Brain microvascular endothelial cell (primary cell): Measurements from ENCODE around the gene GAS2L3.

Source experiments
- DNase-seq: peaks from one replicate; pipeline ENCODE4 v3.0.0-alpha.2; 2020
- H3K27ac ChIP-seq: fragments of 250-450 bp; sonication (Bioruptor Pico); 2 replicates; pipeline ENCODE4 v1.5.1; 2020; ENCODE audit warnings: mild to moderate bottlenecking, moderate library complexity
- H3K27me3 ChIP-seq: fragments of 250-450 bp; sonication (Bioruptor Pico); replicated peaks from 2 replicates; pipeline ENCODE4 v1.5.1; 2020; ENCODE audit warnings: mild to moderate bottlenecking
- H3K36me3 ChIP-seq: fragments of 250-450 bp; sonication (Bioruptor Pico); replicated peaks from 2 replicates; pipeline ENCODE4 v1.5.1; 2020; ENCODE audit warnings: mild to moderate bottlenecking
- H3K4me3 ChIP-seq: 2 replicates; pipeline ENCODE4 v1.5.1; 2011; ENCODE audit warnings: low read depth, mild to moderate bottlenecking, control low read depth, low read length, moderate library complexity
- in situ Hi-C: cut with HindIII; loops from 2 replicates; pipeline ENCODE4 v1.10.0; 2017; ENCODE audit warnings: low sequenced_read_pairs, low pct_ligation_motif_present
- TF ChIP-seq, protein P1 (sequence below): IDR thresholded peaks from 2 replicates; pipeline ENCODE4 v1.5.1; 2011; ENCODE audit warnings: low read depth, mild to moderate bottlenecking, moderate library complexity, low read length, control low read depth, inconsistent platforms; ENCODE audit errors: missing control alignments

The GAS2L3 gene

DNA sequence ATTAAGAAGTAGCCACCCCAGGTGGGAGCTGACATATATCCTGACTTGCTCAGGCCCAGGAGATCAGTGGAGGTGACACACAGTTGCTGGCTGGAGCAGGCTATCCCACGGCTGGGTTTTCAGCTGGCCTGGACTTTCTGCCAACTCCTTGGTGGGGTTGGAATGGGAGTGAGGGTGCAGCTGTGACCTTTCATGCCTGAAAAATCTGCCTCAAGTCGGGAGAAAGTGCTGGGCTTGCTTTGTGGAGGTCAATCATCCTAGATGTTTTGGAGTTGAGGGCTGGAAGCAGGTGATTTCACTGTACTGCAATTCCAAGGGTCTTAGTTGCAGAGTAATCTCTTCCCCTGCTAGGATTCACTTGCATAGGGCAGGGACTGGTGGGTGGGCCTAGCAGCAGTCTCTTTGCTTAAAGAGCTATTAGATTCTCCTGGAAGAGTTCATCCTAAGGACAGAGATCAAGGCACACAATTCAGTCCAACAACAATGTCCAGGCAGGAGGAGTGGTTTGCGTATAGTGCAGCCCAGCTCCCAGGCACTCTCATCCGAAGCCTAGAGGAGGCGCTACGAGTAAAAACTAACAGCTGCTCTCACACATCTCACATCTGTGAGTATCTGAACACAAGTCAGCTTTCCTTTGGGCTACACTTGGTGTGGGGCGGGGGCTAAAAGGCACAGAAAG, 98.1 kb downstream of the GAS2L3 start:
- Histone ChIP-seq H3K36me3 (no peaks in the 10 kb centered on the region), H3K27me3 (peaks cover 4% of the 10 kb centered on the region), H3K4me3 (no peak overlapping the region), H3K27ac (no peak overlapping the region)
- no peak for DNase-seq
- in situ Hi-C loops, result no loop called here
- TF ChIP-seq, protein P1, sequence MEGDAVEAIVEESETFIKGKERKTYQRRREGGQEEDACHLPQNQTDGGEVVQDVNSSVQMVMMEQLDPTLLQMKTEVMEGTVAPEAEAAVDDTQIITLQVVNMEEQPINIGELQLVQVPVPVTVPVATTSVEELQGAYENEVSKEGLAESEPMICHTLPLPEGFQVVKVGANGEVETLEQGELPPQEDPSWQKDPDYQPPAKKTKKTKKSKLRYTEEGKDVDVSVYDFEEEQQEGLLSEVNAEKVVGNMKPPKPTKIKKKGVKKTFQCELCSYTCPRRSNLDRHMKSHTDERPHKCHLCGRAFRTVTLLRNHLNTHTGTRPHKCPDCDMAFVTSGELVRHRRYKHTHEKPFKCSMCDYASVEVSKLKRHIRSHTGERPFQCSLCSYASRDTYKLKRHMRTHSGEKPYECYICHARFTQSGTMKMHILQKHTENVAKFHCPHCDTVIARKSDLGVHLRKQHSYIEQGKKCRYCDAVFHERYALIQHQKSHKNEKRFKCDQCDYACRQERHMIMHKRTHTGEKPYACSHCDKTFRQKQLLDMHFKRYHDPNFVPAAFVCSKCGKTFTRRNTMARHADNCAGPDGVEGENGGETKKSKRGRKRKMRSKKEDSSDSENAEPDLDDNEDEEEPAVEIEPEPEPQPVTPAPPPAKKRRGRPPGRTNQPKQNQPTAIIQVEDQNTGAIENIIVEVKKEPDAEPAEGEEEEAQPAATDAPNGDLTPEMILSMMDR, result no peak

DNA sequence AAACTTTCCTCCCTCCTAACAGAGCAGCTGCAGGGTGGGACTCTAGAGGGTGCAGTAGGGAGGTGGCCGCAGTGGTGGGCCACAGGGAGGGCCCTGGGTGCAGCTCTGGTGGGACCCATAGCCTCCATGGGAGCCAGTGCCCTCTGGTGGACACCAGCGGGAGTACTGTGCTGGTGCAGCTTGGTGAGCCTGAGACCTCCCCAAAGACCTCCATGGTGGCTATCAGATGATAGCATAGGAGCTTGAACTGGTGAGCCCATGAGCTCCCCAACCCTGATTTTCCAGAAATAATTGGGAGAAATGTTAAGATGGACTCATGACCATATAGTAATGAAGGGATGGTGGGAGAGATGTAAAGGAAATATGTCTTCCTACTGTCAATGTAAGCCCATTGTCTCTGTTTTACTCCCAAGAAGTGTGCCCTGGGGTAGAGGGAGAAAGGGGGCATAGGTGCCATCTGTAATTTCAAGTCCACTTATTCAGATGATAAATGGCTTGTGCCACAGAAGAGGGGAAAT, 98.7 kb downstream of the GAS2L3 start:
- DNase-seq, result no peak
- TF ChIP-seq, protein P1, result peak; percentile 79
- no peak overlapping the region for H3K27ac ChIP-seq
- H3K4me3 ChIP-seq, result no peak overlapping the region
- no peaks in the 10 kb centered on the region for H3K36me3 ChIP-seq
- peaks cover 4% of the 10 kb centered on the region for H3K27me3 ChIP-seq
- in situ Hi-C loops, result no loop called here

DNA sequence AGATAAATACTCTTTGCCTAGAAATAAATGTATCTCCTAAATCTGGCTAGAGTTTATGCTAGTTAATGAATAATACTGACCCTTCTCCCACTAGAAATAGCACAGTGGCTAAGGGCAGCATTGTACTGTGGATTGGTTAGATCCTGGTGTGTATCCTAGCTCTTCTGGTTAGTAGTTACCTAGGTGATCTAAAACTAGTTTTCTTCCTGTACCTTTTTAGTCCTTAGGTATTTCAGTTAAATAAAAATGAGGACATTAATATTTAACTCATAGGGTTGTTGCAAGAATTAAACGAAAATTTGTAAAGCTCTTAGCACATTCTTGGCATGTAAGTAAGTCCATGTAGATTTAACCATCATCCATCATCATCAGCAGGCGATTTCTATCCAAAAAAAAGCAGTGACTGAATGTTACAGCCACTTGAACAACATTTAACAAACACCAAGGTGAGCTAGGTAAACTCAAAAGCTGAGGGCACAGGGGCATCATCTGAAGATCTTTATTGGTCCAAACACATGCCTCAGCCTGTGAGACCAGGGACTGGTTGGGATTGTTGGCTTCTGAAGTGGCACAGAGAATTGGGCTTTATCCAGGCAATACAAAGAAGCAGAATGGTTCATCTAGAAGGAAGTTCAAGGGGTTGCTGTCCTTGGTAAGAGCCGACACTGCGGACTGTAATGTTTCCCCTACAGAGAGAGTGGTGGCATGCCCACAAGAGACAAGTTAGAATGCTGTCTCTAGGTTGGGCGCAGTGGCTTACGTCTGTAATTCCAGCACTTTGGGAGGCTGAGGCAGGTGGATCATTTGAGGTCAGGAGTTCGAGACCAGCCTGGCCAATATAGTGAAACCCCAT, 100.8 kb downstream of the GAS2L3 start:
- in situ Hi-C loops, result no loop called here
- TF ChIP-seq, protein P1, result no peak

More for the DNA sequence above, 100.8 kb downstream of the GAS2L3 start:
- Histone ChIP-seq H3K27me3 (peaks cover 4% of the 10 kb centered on the region), H3K27ac (no peak overlapping the region), H3K4me3 (no peak overlapping the region), H3K36me3 (no peaks in the 10 kb centered on the region)
- no peak for DNase-seq
